22Rv1 (cell line): ENCODE results near the gene TBX21.

Experiments
- ZFX ChIP-seq: fragments of 450-650 bp; IDR thresholded peaks from 2 replicates; pipeline ENCODE4 v1.6.1; 2017; ENCODE audit warnings: antibody characterized with exemption, borderline replicate concordance
- TF ChIP-seq, protein P1 (sequence below): fragments of 450-650 bp; IDR thresholded peaks from 2 replicates; pipeline ENCODE4 v1.5.1; 2017; ENCODE audit warnings: mild to moderate bottlenecking

DNA sequence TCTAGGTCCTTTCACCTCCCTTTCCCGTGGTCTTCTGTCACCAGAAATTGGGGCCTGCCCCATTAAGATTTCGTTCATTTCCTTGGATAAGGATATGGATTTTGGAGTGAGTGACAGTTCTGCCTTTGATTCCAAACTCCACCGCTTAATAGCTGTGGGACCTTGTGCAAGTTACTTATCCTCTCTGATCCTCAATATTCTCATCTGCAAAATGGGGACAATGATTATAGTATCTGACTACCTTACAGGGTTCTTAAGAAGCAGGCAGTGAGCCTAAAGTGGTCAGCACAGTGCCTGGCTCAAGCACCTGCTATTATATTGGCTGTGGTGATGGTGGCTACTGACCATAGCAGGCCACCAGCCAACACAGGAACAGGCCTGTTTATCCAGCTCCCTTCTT, 23.4 kb upstream of the TBX21 start:
- TF ChIP-seq, protein P1, sequence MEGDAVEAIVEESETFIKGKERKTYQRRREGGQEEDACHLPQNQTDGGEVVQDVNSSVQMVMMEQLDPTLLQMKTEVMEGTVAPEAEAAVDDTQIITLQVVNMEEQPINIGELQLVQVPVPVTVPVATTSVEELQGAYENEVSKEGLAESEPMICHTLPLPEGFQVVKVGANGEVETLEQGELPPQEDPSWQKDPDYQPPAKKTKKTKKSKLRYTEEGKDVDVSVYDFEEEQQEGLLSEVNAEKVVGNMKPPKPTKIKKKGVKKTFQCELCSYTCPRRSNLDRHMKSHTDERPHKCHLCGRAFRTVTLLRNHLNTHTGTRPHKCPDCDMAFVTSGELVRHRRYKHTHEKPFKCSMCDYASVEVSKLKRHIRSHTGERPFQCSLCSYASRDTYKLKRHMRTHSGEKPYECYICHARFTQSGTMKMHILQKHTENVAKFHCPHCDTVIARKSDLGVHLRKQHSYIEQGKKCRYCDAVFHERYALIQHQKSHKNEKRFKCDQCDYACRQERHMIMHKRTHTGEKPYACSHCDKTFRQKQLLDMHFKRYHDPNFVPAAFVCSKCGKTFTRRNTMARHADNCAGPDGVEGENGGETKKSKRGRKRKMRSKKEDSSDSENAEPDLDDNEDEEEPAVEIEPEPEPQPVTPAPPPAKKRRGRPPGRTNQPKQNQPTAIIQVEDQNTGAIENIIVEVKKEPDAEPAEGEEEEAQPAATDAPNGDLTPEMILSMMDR: no peak
- no peak for TF ChIP-seq ZFX
